Smooth muscle cell (in vitro differentiated cells): ENCODE measurements around the gene MRPS22. TPM values are rescaled to one million over a fixed set of nuclear protein-coding genes. Genes with fewer than 3 reads are reported as not detected.

ENCODE experiments used
- DNase-seq: peaks from one replicate; lab custom pipeline; 2025; ENCODE audit not compliant: unreplicated experiment; lab: John Stamatoyannopoulos, UW
- H2AFZ ChIP-seq: fragments of 200-600 bp; sonication (generic); 2 replicates; pipeline ENCODE4 v1.6.0; 2016; ENCODE audit warnings: antibody characterized with exemption, low read depth, mild to moderate bottlenecking
- H3F3A ChIP-seq: fragments of 200-600 bp; sonication (generic); 2 replicates; pipeline ENCODE4 v1.6.0; 2017; ENCODE audit warnings: antibody characterized with exemption, low read depth
- H3K27ac ChIP-seq: fragments of 200-600 bp; sonication (generic); 2 replicates; pipeline ENCODE4 v1.5.1; 2016; ENCODE audit warnings: low read depth, mild to moderate bottlenecking
- H3K27me3 ChIP-seq: fragments of 200-600 bp; sonication (generic); 2 replicates; pipeline ENCODE4 v1.6.1; 2016; ENCODE audit warnings: low read depth, mild to moderate bottlenecking
- H3K36me3 ChIP-seq: fragments of 200-600 bp; sonication (generic); 2 replicates; pipeline ENCODE4 v1.5.1; 2016; ENCODE audit warnings: low read depth
- H3K4me1 ChIP-seq: fragments of 200-600 bp; sonication (generic); 2 replicates; pipeline ENCODE4 v1.5.1; 2016; ENCODE audit warnings: low read depth
- H3K4me2 ChIP-seq: fragments of 200-600 bp; sonication (generic); 2 replicates; pipeline ENCODE4 v1.6.0; 2016; ENCODE audit warnings: mild to moderate bottlenecking
- H3K4me3 ChIP-seq: fragments of 200-600 bp; sonication (generic); 2 replicates; pipeline ENCODE4 v1.5.1; 2016; ENCODE audit warnings: mild to moderate bottlenecking
- H3K79me2 ChIP-seq: fragments of 200-600 bp; sonication (generic); 2 replicates; pipeline ENCODE4 v1.6.0; 2016; ENCODE audit warnings: low read depth, mild to moderate bottlenecking
- H3K9ac ChIP-seq: fragments of 200-600 bp; sonication (generic); 2 replicates; pipeline ENCODE4 v1.6.0; 2016; ENCODE audit warnings: low read depth
- H3K9me3 ChIP-seq: fragments of 200-600 bp; sonication (generic); replicated peaks from 2 replicates; pipeline ENCODE4 v1.5.1; 2016; ENCODE audit warnings: low read depth
- H4K20me1 ChIP-seq: fragments of 200-600 bp; sonication (generic); 2 replicates; pipeline ENCODE4 v1.6.0; 2016; ENCODE audit warnings: low read depth
- CTCF ChIP-seq: fragments of 200-600 bp; sonication (generic); IDR thresholded peaks from 2 replicates; pipeline ENCODE4 v1.5.1; 2017; ENCODE audit warnings: borderline replicate concordance, mild to moderate bottlenecking, antibody characterized with exemption; ENCODE audit not compliant: insufficient read depth, poor library complexity, severe bottlenecking
- WGBS: methylation state at CpG from one replicate; pipeline ENCODE4 v1.1.7; 2016; ENCODE audit warnings: low lambda C conversion rate; 5-methylcytosine and 5-hydroxymethylcytosine counted together
- polyA plus RNA-seq: library from polyadenylated mRNA; unstranded; fragments of >200 nt; fragmentation: Nextera tagmentation; extraction: Ambion mirVana; gene quantifications from 2 replicates; pipeline ENCODE4 v1.2.1, GENCODE V29; 2016
- total RNA-seq: library from RNA; depleted of rRNA; stranded (reverse); fragments of >200 nt; gene quantifications from 2 replicates; pipeline ENCODE4 v1.2.3, GENCODE V29; 2014

The MRPS22 gene
- total and polyA plus RNA-seq, 2 experiments from 2014 or later: 70.5 to 96.0 TPM

GRCh38 chr3:139355891-139356290 lies 12.1 kb downstream of the MRPS22 start:
- Histone ChIP-seq H3K27ac (peak overlapping the region; percentile 61), H3K27me3 (no peaks in the 10 kb centered on the region), H3K4me1 (peaks cover 9% of the 10 kb centered on the region), H3K9me3 (no peaks in the 10 kb centered on the region), H2AFZ (no peak overlapping the region), H3K9ac (no peak overlapping the region), H4K20me1 (peaks cover 53% of the 10 kb centered on the region), H3K4me3 (no peak overlapping the region), H3F3A (peaks cover 68% of the 10 kb centered on the region), H3K79me2 (no peaks in the 10 kb centered on the region), H3K36me3 (peaks cover 37% of the 10 kb centered on the region), H3K4me2 (no peak overlapping the region)
- no peak for DNase-seq
- 90% methylated on average over 1 of the region's 1 CpG for WGBS
- TF ChIP-seq CTCF: no peak

- no peak overlapping the region for H3K4me3 ChIP-seq
- 91% methylated on average over 4 of the region's 4 CpGs for WGBS
- H2AFZ ChIP-seq: no peak overlapping the region
- no peak overlapping the region for H3K9ac ChIP-seq
- no peaks in the 10 kb centered on the region for H3K79me2 ChIP-seq
- peaks cover 49% of the 10 kb centered on the region for H3K36me3 ChIP-seq
- H3K27ac ChIP-seq: no peak overlapping the region
- H3K27me3 ChIP-seq: no peaks in the 10 kb centered on the region
- H3K9me3 ChIP-seq: no peaks in the 10 kb centered on the region
- no peak for DNase-seq
- H3F3A ChIP-seq: peaks cover 67% of the 10 kb centered on the region
- peaks cover 72% of the 10 kb centered on the region for H4K20me1 ChIP-seq
- H3K4me2 ChIP-seq: no peak overlapping the region
- TF ChIP-seq CTCF: no peak
- peaks cover 9% of the 10 kb centered on the region for H3K4me1 ChIP-seq
Measured at GRCh38 chr3:139357899-139358298, 14.1 kb downstream of the MRPS22 start.

- Histone ChIP-seq H3K9ac (no peak overlapping the region), H3K4me1 (peaks cover 9% of the 10 kb centered on the region), H3F3A (peaks cover 57% of the 10 kb centered on the region), H3K4me3 (no peak overlapping the region), H4K20me1 (peaks cover 83% of the 10 kb centered on the region), H3K27ac (peak overlapping the region; percentile 22), H3K4me2 (no peak overlapping the region), H2AFZ (no peak overlapping the region), H3K27me3 (no peaks in the 10 kb centered on the region), H3K36me3 (peaks cover 56% of the 10 kb centered on the region), H3K79me2 (no peaks in the 10 kb centered on the region), H3K9me3 (no peaks in the 10 kb centered on the region)
- DNase-seq: no peak
- no peak for TF ChIP-seq CTCF
- WGBS: 95% methylated on average over 3 of the region's 3 CpGs
Measured at GRCh38 chr3:139358841-139359562, 15.2 kb downstream of the MRPS22 start.

GRCh38 chr3:139361276-139361675 lies 17.5 kb downstream of the MRPS22 start:
- peaks cover 9% of the 10 kb centered on the region for H3K4me1 ChIP-seq
- peaks cover 6% of the 10 kb centered on the region for H3K79me2 ChIP-seq
- no peak overlapping the region for H3K9ac ChIP-seq
- H3K27ac ChIP-seq: no peak overlapping the region
- no peak overlapping the region for H3K4me3 ChIP-seq
- TF ChIP-seq CTCF: no peak
- no peak overlapping the region for H2AFZ ChIP-seq
- H3K27me3 ChIP-seq: no peaks in the 10 kb centered on the region
- peaks cover 46% of the 10 kb centered on the region for H3F3A ChIP-seq
- peaks cover 69% of the 10 kb centered on the region for H3K36me3 ChIP-seq
- no peaks in the 10 kb centered on the region for H3K9me3 ChIP-seq
- no peak for DNase-seq
- H4K20me1 ChIP-seq: peaks cover 84% of the 10 kb centered on the region
- H3K4me2 ChIP-seq: no peak overlapping the region
- WGBS: 95% methylated on average over 2 of the region's 2 CpGs
